Activated T-cell treated with anti-CD3 and anti-CD28 coated beads, Interleukin-2, amount 50 U/mL, for 4 hours (primary cell): ENCODE results near the gene CAMK2A. TPM values are rescaled to one million over a fixed set of nuclear protein-coding genes. Genes with fewer than 3 reads are reported as not detected.

Source experiments
- ATAC-seq, 2 donors: fragments of 200-7000 bp; cut with Tn5 transposase; one replicate each; pipeline ENCODE4 v1.10.0; 2021
- DNase-seq: peaks from one replicate; pipeline ENCODE4 v3.0.0-alpha.2; 2020
- H3K27me3 Mint-ChIP-seq: one replicate; pipeline ENCODE4 v1.8.0; 2021; ENCODE audit warnings: low read depth, mixed read lengths
- H3K36me3 Mint-ChIP-seq: one replicate; pipeline ENCODE4 v1.8.0; 2022; ENCODE audit warnings: mixed read lengths; ENCODE audit not compliant: insufficient read depth
- H3K4me1 Mint-ChIP-seq: one replicate; pipeline ENCODE4 v1.8.0; 2021; ENCODE audit warnings: low read depth, mixed read lengths
- H3K4me3 Mint-ChIP-seq: one replicate; pipeline ENCODE4 v1.8.0; 2021; ENCODE audit warnings: mild to moderate bottlenecking, moderate library complexity, mixed read lengths
- H3K9me3 Mint-ChIP-seq: one replicate; pipeline ENCODE4 v1.8.0; 2021; ENCODE audit warnings: mixed read lengths
- total RNA-seq, 3 donors: library from RNA; stranded (reverse); gene quantifications; one replicate each; pipeline ENCODE4 v1.2.1, GENCODE V29; 2021

CAMK2A gene
- total RNA-seq, 3 donors from 2014 or later = not detected

GRCh38 chr5:150309886-150310239 lies 20.3 kb upstream of the CAMK2A start:
- no peak for DNase-seq
- no peaks in the 10 kb centered on the region for H3K9me3 Mint-ChIP-seq
- peaks cover 2% of the 10 kb centered on the region for H3K4me1 Mint-ChIP-seq
- H3K36me3 Mint-ChIP-seq = no peaks in the 10 kb centered on the region
- no peaks in the 10 kb centered on the region for H3K27me3 Mint-ChIP-seq
- H3K4me3 Mint-ChIP-seq = no peak overlapping the region
- ATAC-seq = no peak

GRCh38 chr5:150309101-150309885 lies 19.7 kb upstream of the CAMK2A start:
- ATAC-seq = no peak
- H3K27me3 Mint-ChIP-seq = no peaks in the 10 kb centered on the region
- H3K4me3 Mint-ChIP-seq = no peak overlapping the region
- H3K36me3 Mint-ChIP-seq = no peaks in the 10 kb centered on the region
- H3K9me3 Mint-ChIP-seq = no peaks in the 10 kb centered on the region
- peaks cover 2% of the 10 kb centered on the region for H3K4me1 Mint-ChIP-seq
- no peak for DNase-seq

GRCh38 chr5:150307617-150308426 lies 18.2 kb upstream of the CAMK2A start:
- peaks cover 2% of the 10 kb centered on the region for H3K4me1 Mint-ChIP-seq
- DNase-seq (no peak), ATAC-seq (no peak)
- H3K4me3 Mint-ChIP-seq = no peak overlapping the region
- peaks cover 10% of the 10 kb centered on the region for H3K27me3 Mint-ChIP-seq
- H3K9me3 Mint-ChIP-seq = no peaks in the 10 kb centered on the region
- H3K36me3 Mint-ChIP-seq = no peaks in the 10 kb centered on the region

GRCh38 chr5:150306775-150307174 lies 17.2 kb upstream of the CAMK2A start:
- H3K4me1 Mint-ChIP-seq = peaks cover 4% of the 10 kb centered on the region
- ATAC-seq = no peak

GRCh38 chr5:150305557-150305956 lies 16.0 kb upstream of the CAMK2A start:
- DNase-seq (no peak), ATAC-seq (no peak)
- no peaks in the 10 kb centered on the region for H3K9me3 Mint-ChIP-seq
- H3K27me3 Mint-ChIP-seq = peaks cover 24% of the 10 kb centered on the region
- H3K4me3 Mint-ChIP-seq = no peak overlapping the region
- no peaks in the 10 kb centered on the region for H3K36me3 Mint-ChIP-seq
- peaks cover 4% of the 10 kb centered on the region for H3K4me1 Mint-ChIP-seq

More at GRCh38 chr5:150306775-150307174, 17.2 kb upstream of the CAMK2A start:
- Mint-ChIP-seq H3K27me3 (peaks cover 12% of the 10 kb centered on the region), H3K36me3 (no peaks in the 10 kb centered on the region), H3K4me3 (no peak overlapping the region), H3K9me3 (no peaks in the 10 kb centered on the region)
- no peak for DNase-seq

GRCh38 chr5:150305095-150305494 lies 15.5 kb upstream of the CAMK2A start:
- ATAC-seq (no peak), DNase-seq (no peak)
- Mint-ChIP-seq H3K9me3 (no peaks in the 10 kb centered on the region), H3K27me3 (peaks cover 29% of the 10 kb centered on the region), H3K4me1 (peaks cover 4% of the 10 kb centered on the region), H3K36me3 (no peaks in the 10 kb centered on the region), H3K4me3 (no peak overlapping the region)

- Mint-ChIP-seq H3K36me3 (no peaks in the 10 kb centered on the region), H3K4me1 (peaks cover 4% of the 10 kb centered on the region), H3K4me3 (no peak overlapping the region), H3K27me3 (peaks cover 32% of the 10 kb centered on the region), H3K9me3 (no peaks in the 10 kb centered on the region)
- DNase-seq (no peak), ATAC-seq (no peak)
Measured at GRCh38 chr5:150304481-150305081, 15.0 kb upstream of the CAMK2A start.

- H3K4me1 Mint-ChIP-seq = peaks cover 4% of the 10 kb centered on the region
- H3K9me3 Mint-ChIP-seq = no peaks in the 10 kb centered on the region
- ATAC-seq (no peak), DNase-seq (no peak)
- no peaks in the 10 kb centered on the region for H3K36me3 Mint-ChIP-seq
- H3K4me3 Mint-ChIP-seq = no peak overlapping the region
- H3K27me3 Mint-ChIP-seq = peaks cover 32% of the 10 kb centered on the region
Measured at GRCh38 chr5:150303660-150304386, 14.2 kb upstream of the CAMK2A start.

GRCh38 chr5:150303070-150303615 lies 13.6 kb upstream of the CAMK2A start:
- DNase-seq = no peak
- ATAC-seq = no peak
- Mint-ChIP-seq H3K4me3 (no peak overlapping the region), H3K36me3 (no peaks in the 10 kb centered on the region), H3K9me3 (no peaks in the 10 kb centered on the region), H3K4me1 (peaks cover 4% of the 10 kb centered on the region), H3K27me3 (peaks cover 32% of the 10 kb centered on the region)

- peaks cover 32% of the 10 kb centered on the region for H3K27me3 Mint-ChIP-seq
- no peaks in the 10 kb centered on the region for H3K36me3 Mint-ChIP-seq
- no peak for ATAC-seq
- DNase-seq = no peak
- no peaks in the 10 kb centered on the region for H3K9me3 Mint-ChIP-seq
- peaks cover 4% of the 10 kb centered on the region for H3K4me1 Mint-ChIP-seq
- H3K4me3 Mint-ChIP-seq = no peak within 1 kb of the TSS
Measured at GRCh38 chr5:150302301-150303069, 12.9 kb upstream of the CAMK2A start, which contains the start of gene ARSI. ARSI (minus strand) TSS chr5:150302905; CDS start chr5:150302373, 532 bp downstream.

- no peaks in the 10 kb centered on the region for H3K9me3 Mint-ChIP-seq
- peaks cover 4% of the 10 kb centered on the region for H3K4me1 Mint-ChIP-seq
- ATAC-seq (no peak), DNase-seq (no peak)
- no peaks in the 10 kb centered on the region for H3K36me3 Mint-ChIP-seq
- peaks cover 32% of the 10 kb centered on the region for H3K27me3 Mint-ChIP-seq
- H3K4me3 Mint-ChIP-seq = no peak overlapping the region
Measured at GRCh38 chr5:150301901-150302300, 12.3 kb upstream of the CAMK2A start.

- Mint-ChIP-seq H3K9me3 (no peaks in the 10 kb centered on the region), H3K4me3 (no peak overlapping the region), H3K4me1 (peaks cover 4% of the 10 kb centered on the region), H3K36me3 (no peaks in the 10 kb centered on the region), H3K27me3 (peaks cover 32% of the 10 kb centered on the region)
- ATAC-seq (no peak), DNase-seq (no peak)
Measured at GRCh38 chr5:150301170-150301505, 11.6 kb upstream of the CAMK2A start.

- no peaks in the 10 kb centered on the region for H3K36me3 Mint-ChIP-seq
- peaks cover 32% of the 10 kb centered on the region for H3K27me3 Mint-ChIP-seq
- no peak for ATAC-seq
- no peak overlapping the region for H3K4me3 Mint-ChIP-seq
- H3K4me1 Mint-ChIP-seq = peaks cover 2% of the 10 kb centered on the region
- DNase-seq = no peak
- no peaks in the 10 kb centered on the region for H3K9me3 Mint-ChIP-seq
Measured at GRCh38 chr5:150300496-150301169, 11.1 kb upstream of the CAMK2A start.
